K562 (cell line): Measurements from ENCODE around the gene MTO1. TPM values are rescaled to one million over a fixed set of nuclear protein-coding genes. Genes with fewer than 3 reads are reported as not detected.
A peak's percentile ranks its signal among the peaks of the same experiment; 100 is the strongest.

Experiments
- CBX2 ChIP-seq: fragments of 200-600 bp; sonication (generic); IDR thresholded peaks from one replicate; pipeline ENCODE4 v1.6.1; 2012; ENCODE audit warnings: mild to moderate bottlenecking, low read length, inconsistent platforms; ENCODE audit not compliant: insufficient read depth, poor library complexity, severe bottlenecking
- CGGBP1 ChIP-seq: fragments of 250-450 bp; sonication (Bioruptor Pico); IDR thresholded peaks from 2 replicates; pipeline ENCODE4 v1.9.0; 2021; ENCODE audit warnings: mild to moderate bottlenecking
- CHD2 ChIP-seq: IDR thresholded peaks from 2 replicates; pipeline ENCODE4 v1.6.1; 2011; ENCODE audit warnings: low read depth, low read length
- CSDE1 ChIP-seq, 2 experiments: fragments of 450-650 bp; IDR thresholded peaks; 2 replicates each; pipeline ENCODE4 v1.6.1; 2016; ENCODE audit warnings: mild to moderate bottlenecking in 1 of 2
- DPF2 ChIP-seq: fragments of 450-650 bp; IDR thresholded peaks from 2 replicates; pipeline ENCODE4 v1.6.1; 2016
- EGR1 ChIP-seq: fragments of 450-650 bp; conservative IDR thresholded peaks from 2 replicates; pipeline ENCODE4 v1.6.1; 2017; ENCODE audit warnings: mild to moderate bottlenecking
- FOXK2 ChIP-seq, 2 experiments: fragments of 450-650 bp; IDR thresholded peaks in 1 of 2; conservative IDR thresholded peaks in 1 of 2; 2 replicates each; pipeline ENCODE4 v1.6.1; 2016; ENCODE audit warnings: low read depth in 2 of 2, mild to moderate bottlenecking in 1 of 2
- HDAC2 ChIP-seq: fragments of 450-650 bp; IDR thresholded peaks from 2 replicates; pipeline ENCODE4 v1.6.1; 2016; ENCODE audit warnings: mild to moderate bottlenecking
- LEF1 ChIP-seq: fragments of 450-650 bp; IDR thresholded peaks from 2 replicates; pipeline ENCODE4 v1.6.1; 2016; ENCODE audit warnings: mild to moderate bottlenecking
- MITF ChIP-seq: IDR thresholded peaks from 2 replicates; pipeline ENCODE4 v1.6.1; 2014; ENCODE audit warnings: antibody characterized with exemption
- NFIC ChIP-seq: fragments of 450-650 bp; IDR thresholded peaks from 2 replicates; pipeline ENCODE4 v1.6.1; 2017; ENCODE audit warnings: mild to moderate bottlenecking, inconsistent platforms
- PCBP2 ChIP-seq: fragments of 200-400 bp; formaldehyde crosslinking; IDR thresholded peaks from 2 replicates; pipeline ENCODE4 v1.6.1; 2018; ENCODE audit warnings: low read length, low read depth, mild to moderate bottlenecking, moderate library complexity; ENCODE audit not compliant: poor library complexity, severe bottlenecking
- POLR2A ChIP-seq: fragments of 450-650 bp; conservative IDR thresholded peaks from 2 replicates; pipeline ENCODE4 v1.6.1; 2016
- RHOXF2B ChIP-seq: fragments of 250-450 bp; sonication (Bioruptor Pico); conservative IDR thresholded peaks from 2 replicates; pipeline ENCODE4 v1.5.1; 2021
- SIN3A ChIP-seq, 2 experiments: fragments of 150-350 bp in 1 of 2; IDR thresholded peaks; 2 replicates each; pipeline ENCODE4 v1.6.1; 2011 to 2016; ENCODE audit warnings: borderline replicate concordance in 2 of 2, low read depth in 2 of 2, low read length in 2 of 2, mild to moderate bottlenecking in 2 of 2, moderate library complexity in 2 of 2; ENCODE audit not compliant: control insufficient read depth in 1 of 2
- SMARCB1 ChIP-seq: IDR thresholded peaks from 2 replicates; pipeline ENCODE4 v1.6.1; 2011; ENCODE audit warnings: improper control_type of control experiment, low read depth; ENCODE audit not compliant: insufficient read length
- SMARCE1 ChIP-seq: fragments of 450-650 bp; IDR thresholded peaks from 2 replicates; pipeline ENCODE4 v1.7.1; 2016; ENCODE audit warnings: mild to moderate bottlenecking
- TEAD4 ChIP-seq, 2 experiments: sonication (generic) in 1 of 2; formaldehyde crosslinking in 1 of 2; IDR thresholded peaks; 2 replicates each; pipeline versions ENCODE4 v1.6.1 to v1.8.0; 2012 to 2022; ENCODE audit warnings: borderline replicate concordance in 1 of 2, inconsistent platforms in 1 of 2, low read length in 1 of 2, mild to moderate bottlenecking in 1 of 2, missing genetic modification reagents in 1 of 2
- polyA plus RNA-seq, 8 experiments: library from polyadenylated mRNA; depleted of rRNA in 4 of 8; stranded (reverse) in 5 of 8; unstranded in 3 of 8; fragments of >200 nt; fragmentation: Nextera tagmentation in 2 of 8; fragmentation: Illumina TruSeq in 1 of 8; extraction: Ambion mirVana in 2 of 8; extraction: Trizol in 1 of 8; gene quantifications; 2 replicates each; pipeline versions ENCODE4 v1.2.1 to v1.2.3, GENCODE V29; 2011 to 2014; ENCODE audit warnings: inconsistent platforms in 1 of 8, missing spikeins in 1 of 8
- total RNA-seq, 7 experiments: library from RNA; depleted of rRNA in 6 of 7; stranded (reverse); fragments of >200 nt in 6 of 7; fragmentation: Illumina TruSeq in 2 of 7; extraction: Trizol in 2 of 7; gene quantifications; 2 replicates each; pipeline versions ENCODE4 v1.2.1 to v1.2.3, GENCODE V29; 2011 to 2021; ENCODE audit warnings: low replicate concordance in 1 of 7
- TF ChIP-seq, protein P1 (sequence below): fragments of 250-450 bp; sonication (Bioruptor Pico); IDR thresholded peaks from 2 replicates; pipeline ENCODE4 v1.8.0; 2021; ENCODE audit warnings: moderate library complexity, mild to moderate bottlenecking, inconsistent platforms
- TF ChIP-seq, protein P2 (sequence below): sonication (generic); formaldehyde crosslinking; IDR thresholded peaks from 2 replicates; pipeline ENCODE4 v1.8.1; 2023; ENCODE audit warnings: mild to moderate bottlenecking, missing genetic modification reagents
- TF ChIP-seq, protein P3 (sequence below): fragments of 250-450 bp; sonication (Bioruptor Pico); IDR thresholded peaks from 2 replicates; pipeline ENCODE4 v1.5.0; 2020; ENCODE audit warnings: mild to moderate bottlenecking

The MTO1 gene
- total and polyA plus RNA-seq, 9 of the 15 experiments (the other 6 are each of a cell fraction or from before 2014, with no cell fraction given) = 33.4 to 62.3 (median 50.6) TPM

GRCh38 chr6:73418081-73418741 is 43.3 kb upstream of the MTO1 start (continued):
- TF ChIP-seq CHD2 = no peak
- TF ChIP-seq LEF1 = peak; percentile 73; the same call in 1 of the 2 replicates
- no peak for TF ChIP-seq TEAD4 (IDR thresholded peaks at IDR 0.05; ENCODE audit: low read length)
- TF ChIP-seq TEAD4 (CRISPR knock-in tag; IDR thresholded peaks at IDR 0.05; ENCODE audit: borderline replicate concordance) = no peak
- peak; percentile 70 for TF ChIP-seq EGR1
- TF ChIP-seq DPF2 = peak; percentile 60
- TF ChIP-seq CSDE1 (IDR thresholded peaks at IDR 0.05) = no peak
- TF ChIP-seq PCBP2 = no peak
- TF ChIP-seq, protein P1, sequence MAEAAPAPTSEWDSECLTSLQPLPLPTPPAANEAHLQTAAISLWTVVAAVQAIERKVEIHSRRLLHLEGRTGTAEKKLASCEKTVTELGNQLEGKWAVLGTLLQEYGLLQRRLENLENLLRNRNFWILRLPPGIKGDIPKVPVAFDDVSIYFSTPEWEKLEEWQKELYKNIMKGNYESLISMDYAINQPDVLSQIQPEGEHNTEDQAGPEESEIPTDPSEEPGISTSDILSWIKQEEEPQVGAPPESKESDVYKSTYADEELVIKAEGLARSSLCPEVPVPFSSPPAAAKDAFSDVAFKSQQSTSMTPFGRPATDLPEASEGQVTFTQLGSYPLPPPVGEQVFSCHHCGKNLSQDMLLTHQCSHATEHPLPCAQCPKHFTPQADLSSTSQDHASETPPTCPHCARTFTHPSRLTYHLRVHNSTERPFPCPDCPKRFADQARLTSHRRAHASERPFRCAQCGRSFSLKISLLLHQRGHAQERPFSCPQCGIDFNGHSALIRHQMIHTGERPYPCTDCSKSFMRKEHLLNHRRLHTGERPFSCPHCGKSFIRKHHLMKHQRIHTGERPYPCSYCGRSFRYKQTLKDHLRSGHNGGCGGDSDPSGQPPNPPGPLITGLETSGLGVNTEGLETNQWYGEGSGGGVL = no peak
- TF ChIP-seq SIN3A (IDR thresholded peaks at IDR 0.05; ENCODE audit: borderline replicate concordance in 2 of 2, control insufficient read depth in 1 of 2, low read depth in 2 of 2, low read length in 2 of 2) = no peak
- TF ChIP-seq NFIC = 0 out of 2 replicates have a peak, but pooled peaks have one; percentile 13
- TF ChIP-seq, protein P2, sequence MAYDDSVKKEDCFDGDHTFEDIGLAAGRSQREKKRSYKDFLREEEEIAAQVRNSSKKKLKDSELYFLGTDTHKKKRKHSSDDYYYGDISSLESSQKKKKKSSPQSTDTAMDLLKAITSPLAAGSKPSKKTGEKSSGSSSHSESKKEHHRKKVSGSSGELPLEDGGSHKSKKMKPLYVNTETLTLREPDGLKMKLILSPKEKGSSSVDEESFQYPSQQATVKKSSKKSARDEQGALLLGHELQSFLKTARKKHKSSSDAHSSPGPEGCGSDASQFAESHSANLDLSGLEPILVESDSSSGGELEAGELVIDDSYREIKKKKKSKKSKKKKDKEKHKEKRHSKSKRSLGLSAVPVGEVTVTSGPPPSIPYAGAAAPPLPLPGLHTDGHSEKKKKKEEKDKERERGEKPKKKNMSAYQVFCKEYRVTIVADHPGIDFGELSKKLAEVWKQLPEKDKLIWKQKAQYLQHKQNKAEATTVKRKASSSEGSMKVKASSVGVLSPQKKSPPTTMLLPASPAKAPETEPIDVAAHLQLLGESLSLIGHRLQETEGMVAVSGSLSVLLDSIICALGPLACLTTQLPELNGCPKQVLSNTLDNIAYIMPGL (CRISPR knock-in tag) = no peak
- TF ChIP-seq CBX2 = no peak
- TF ChIP-seq MITF = no peak
- peak in 1 of 2 experiments; percentile 42; a peak in 1 of 4 replicates for TF ChIP-seq FOXK2 (conservative IDR thresholded peaks at IDR 0.05 in 1 of 2, IDR thresholded peaks at IDR 0.05 in 1 of 2; ENCODE audit: low read depth in 2 of 2)
- no peak for TF ChIP-seq RHOXF2B (CRISPR knock-in tag)
- TF ChIP-seq SMARCE1 = peak; percentile 48; the same call in 1 of the 2 replicates
- TF ChIP-seq SMARCB1 = no peak
- TF ChIP-seq CGGBP1 (CRISPR knock-in tag) = no peak
- TF ChIP-seq, protein P3, sequence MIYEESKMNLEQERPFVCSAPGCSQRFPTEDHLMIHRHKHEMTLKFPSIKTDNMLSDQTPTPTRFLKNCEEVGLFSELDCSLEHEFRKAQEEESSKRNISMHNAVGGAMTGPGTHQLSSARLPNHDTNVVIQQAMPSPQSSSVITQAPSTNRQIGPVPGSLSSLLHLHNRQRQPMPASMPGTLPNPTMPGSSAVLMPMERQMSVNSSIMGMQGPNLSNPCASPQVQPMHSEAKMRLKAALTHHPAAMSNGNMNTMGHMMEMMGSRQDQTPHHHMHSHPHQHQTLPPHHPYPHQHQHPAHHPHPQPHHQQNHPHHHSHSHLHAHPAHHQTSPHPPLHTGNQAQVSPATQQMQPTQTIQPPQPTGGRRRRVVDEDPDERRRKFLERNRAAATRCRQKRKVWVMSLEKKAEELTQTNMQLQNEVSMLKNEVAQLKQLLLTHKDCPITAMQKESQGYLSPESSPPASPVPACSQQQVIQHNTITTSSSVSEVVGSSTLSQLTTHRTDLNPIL (CRISPR knock-in tag) = no peak
- TF ChIP-seq HDAC2 = 0 out of 2 replicates have a peak, but pooled peaks have one; percentile 37
- TF ChIP-seq POLR2A = no peak
